ENCODE results near the gene RAP2A. TPM values are rescaled to one million over a fixed set of nuclear protein-coding genes. Genes with fewer than 3 reads are reported as not detected.

Gene RAP2A
- total RNA-seq, 1 experiment from 2014 or later: 15.2 TPM

DNA sequence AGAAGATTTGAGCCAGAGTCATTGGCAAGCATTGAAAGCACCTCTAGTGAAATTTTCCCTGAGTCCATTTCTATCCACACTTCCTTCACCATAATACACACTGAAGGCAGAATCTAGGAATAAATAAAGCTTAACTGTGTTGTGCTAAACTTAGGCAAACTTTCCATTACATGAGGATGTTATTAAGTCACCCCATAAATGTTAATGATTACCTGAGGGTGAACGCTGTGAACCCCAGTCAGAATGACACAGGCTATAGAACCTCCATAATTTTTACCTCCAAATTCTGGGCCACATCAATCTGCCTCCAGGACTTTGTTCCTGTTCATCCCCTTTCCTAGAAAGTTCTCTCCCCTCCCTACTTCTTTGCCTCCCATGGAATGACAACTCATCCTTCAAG, 71.0 kb downstream of the RAP2A start:
- intact Hi-C loops (cut with micrococcal nuclease): no loop called here
- H3K4me3 ChIP-seq (ENCODE audit: low read length): no peak overlapping the region
- H3K27me3 ChIP-seq (ENCODE audit: low read length): no peaks in the 10 kb centered on the region
- ChIA-PET CTCF (no interaction called here), POLR2A (ENCODE audit: unreplicated experiment) (interaction anchor here (0.5 kb wide), 1 partner anchor 72 kb away, joined by 4 read pairs; no protein-coding TSS in a partner anchor)
- H3K4me2 ChIP-seq (ENCODE audit: low read length): no peak overlapping the region
- no peaks in the 10 kb centered on the region for H4K20me1 ChIP-seq (ENCODE audit: low read length)
- TF ChIP-seq EZH2 (IDR thresholded peaks at IDR 0.05; ENCODE audit: low read length, unreplicated experiment): no peak
- TF ChIP-seq EZH2phosphoT487 (IDR thresholded peaks at IDR 0.05; ENCODE audit: borderline replicate concordance, low read length): no peak
- TF ChIP-seq, protein P1, sequence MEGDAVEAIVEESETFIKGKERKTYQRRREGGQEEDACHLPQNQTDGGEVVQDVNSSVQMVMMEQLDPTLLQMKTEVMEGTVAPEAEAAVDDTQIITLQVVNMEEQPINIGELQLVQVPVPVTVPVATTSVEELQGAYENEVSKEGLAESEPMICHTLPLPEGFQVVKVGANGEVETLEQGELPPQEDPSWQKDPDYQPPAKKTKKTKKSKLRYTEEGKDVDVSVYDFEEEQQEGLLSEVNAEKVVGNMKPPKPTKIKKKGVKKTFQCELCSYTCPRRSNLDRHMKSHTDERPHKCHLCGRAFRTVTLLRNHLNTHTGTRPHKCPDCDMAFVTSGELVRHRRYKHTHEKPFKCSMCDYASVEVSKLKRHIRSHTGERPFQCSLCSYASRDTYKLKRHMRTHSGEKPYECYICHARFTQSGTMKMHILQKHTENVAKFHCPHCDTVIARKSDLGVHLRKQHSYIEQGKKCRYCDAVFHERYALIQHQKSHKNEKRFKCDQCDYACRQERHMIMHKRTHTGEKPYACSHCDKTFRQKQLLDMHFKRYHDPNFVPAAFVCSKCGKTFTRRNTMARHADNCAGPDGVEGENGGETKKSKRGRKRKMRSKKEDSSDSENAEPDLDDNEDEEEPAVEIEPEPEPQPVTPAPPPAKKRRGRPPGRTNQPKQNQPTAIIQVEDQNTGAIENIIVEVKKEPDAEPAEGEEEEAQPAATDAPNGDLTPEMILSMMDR (conservative IDR thresholded peaks at IDR 0.05; ENCODE audit: low read depth, low read length): no peak
- H3K4me1 ChIP-seq (ENCODE audit: insufficient read depth, low read length): no peaks in the 10 kb centered on the region
- H3K9me2 ChIP-seq (replicated peaks; ENCODE audit: low read length): no peaks in the 10 kb centered on the region
- no peaks in the 10 kb centered on the region for H3F3A ChIP-seq (ENCODE audit: low read length, unreplicated experiment)
- H3K9ac ChIP-seq (ENCODE audit: low read length): no peak overlapping the region
- ATAC-seq: no peak
- no TSS peak for BruUV-seq (replicated peaks)
- no peaks in the 10 kb centered on the region for H3K36me3 ChIP-seq (ENCODE audit: low read depth, low read length)
- H3K9me3 ChIP-seq (ENCODE audit: low read length): no peaks in the 10 kb centered on the region
- H3K27ac ChIP-seq (ENCODE audit: low read length): no peak overlapping the region
- no peaks in the 10 kb centered on the region for H3K79me2 ChIP-seq (ENCODE audit: low read length)
- H2AFZ ChIP-seq (ENCODE audit: low read length): no peak overlapping the region
- DNase-seq: no peak

DNA sequence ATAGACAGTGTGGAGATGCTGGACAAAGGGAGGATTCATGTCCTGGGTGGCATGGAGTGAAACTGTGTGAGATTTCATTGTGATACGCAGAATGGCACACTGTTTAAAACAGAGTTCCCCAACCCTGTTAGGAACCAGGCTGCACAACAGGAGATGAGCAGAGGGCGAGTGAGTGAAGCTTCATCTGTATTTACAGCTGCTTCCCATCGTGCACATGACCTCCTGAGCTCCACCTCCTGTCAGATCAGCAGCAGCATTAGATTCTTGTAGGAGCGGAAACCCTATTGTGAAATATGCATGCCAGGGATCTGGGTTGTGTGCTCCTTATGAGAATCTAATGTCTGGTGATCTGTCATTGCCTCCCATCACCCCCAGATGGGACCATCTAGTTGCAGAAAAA, 72.5 kb downstream of the RAP2A start:
- CTCF ChIA-PET: no interaction called here
- TF ChIP-seq EZH2phosphoT487 (IDR thresholded peaks at IDR 0.05; ENCODE audit: borderline replicate concordance, low read length) (no peak), EZH2 (IDR thresholded peaks at IDR 0.05; ENCODE audit: low read length, unreplicated experiment) (no peak)
- TF ChIP-seq, protein P1 (conservative IDR thresholded peaks at IDR 0.05; ENCODE audit: low read depth, low read length): no peak
- no peak for ATAC-seq

DNA sequence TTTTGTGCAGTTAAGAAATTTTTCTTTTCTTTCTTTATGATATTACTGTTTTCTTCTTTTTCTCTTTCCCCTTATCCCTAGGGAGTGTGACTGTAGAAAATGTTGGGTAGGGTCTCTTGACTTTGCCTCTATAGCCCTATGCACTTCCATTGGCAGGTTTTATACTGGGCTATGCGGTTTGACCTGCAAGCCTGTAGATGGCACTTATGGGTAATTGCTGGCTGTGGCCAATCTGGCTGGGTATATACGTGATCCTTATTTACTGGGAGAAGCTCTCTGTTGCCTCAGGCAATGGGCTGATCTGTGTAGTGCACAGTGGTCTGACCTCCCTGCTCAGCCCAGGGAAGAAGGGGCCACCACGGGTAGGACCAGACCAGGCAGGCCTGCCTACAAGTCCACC, 78.8 kb downstream of the RAP2A start:
- no TSS peak for BruUV-seq (replicated peaks)
- Histone ChIP-seq H3K9me3 (ENCODE audit: low read length) (no peaks in the 10 kb centered on the region), H3F3A (ENCODE audit: low read length, unreplicated experiment) (no peaks in the 10 kb centered on the region), H3K4me1 (ENCODE audit: insufficient read depth, low read length) (no peaks in the 10 kb centered on the region), H3K27ac (ENCODE audit: low read length) (no peak overlapping the region), H3K9ac (ENCODE audit: low read length) (no peak overlapping the region), H2AFZ (ENCODE audit: low read length) (no peak overlapping the region), H4K20me1 (ENCODE audit: low read length) (no peaks in the 10 kb centered on the region), H3K36me3 (ENCODE audit: low read depth, low read length) (no peaks in the 10 kb centered on the region), H3K79me2 (ENCODE audit: low read length) (no peaks in the 10 kb centered on the region), H3K4me3 (ENCODE audit: low read length) (no peak overlapping the region), H3K4me2 (ENCODE audit: low read length) (no peak overlapping the region), H3K9me2 (replicated peaks; ENCODE audit: low read length) (no peaks in the 10 kb centered on the region), H3K27me3 (ENCODE audit: low read length) (no peaks in the 10 kb centered on the region)
- ChIA-PET CTCF (no interaction called here), POLR2A (ENCODE audit: unreplicated experiment) (no interaction called here)
- TF ChIP-seq, protein P1 (conservative IDR thresholded peaks at IDR 0.05; ENCODE audit: low read depth, low read length): no peak
- TF ChIP-seq EZH2phosphoT487 (IDR thresholded peaks at IDR 0.05; ENCODE audit: borderline replicate concordance, low read length): no peak
- no peak for TF ChIP-seq EZH2 (IDR thresholded peaks at IDR 0.05; ENCODE audit: low read length, unreplicated experiment)
- ATAC-seq: no peak
- no peak for DNase-seq
- intact Hi-C loops (cut with micrococcal nuclease): no loop called here

More for the DNA sequence above, 72.5 kb downstream of the RAP2A start:
- POLR2A ChIA-PET (ENCODE audit: unreplicated experiment): no interaction called here
- Histone ChIP-seq H3K79me2 (ENCODE audit: low read length) (no peaks in the 10 kb centered on the region), H3K4me1 (ENCODE audit: insufficient read depth, low read length) (no peaks in the 10 kb centered on the region), H3K9ac (ENCODE audit: low read length) (no peak overlapping the region), H3K27ac (ENCODE audit: low read length) (no peak overlapping the region), H3K4me2 (ENCODE audit: low read length) (no peak overlapping the region), H4K20me1 (ENCODE audit: low read length) (no peaks in the 10 kb centered on the region), H3K36me3 (ENCODE audit: low read depth, low read length) (no peaks in the 10 kb centered on the region), H3F3A (ENCODE audit: low read length, unreplicated experiment) (no peaks in the 10 kb centered on the region), H2AFZ (ENCODE audit: low read length) (no peak overlapping the region), H3K9me2 (replicated peaks; ENCODE audit: low read length) (no peaks in the 10 kb centered on the region), H3K27me3 (ENCODE audit: low read length) (no peaks in the 10 kb centered on the region), H3K4me3 (ENCODE audit: low read length) (no peak overlapping the region), H3K9me3 (ENCODE audit: low read length) (no peaks in the 10 kb centered on the region)
- no TSS peak for BruUV-seq (replicated peaks)
- DNase-seq: no peak
- intact Hi-C loops (cut with micrococcal nuclease): no loop called here
